NOMO-1 (cell line): ENCODE data around the gene CFAP300.

ENCODE experiments used
- DNase-seq, 2 experiments: peaks; one replicate each; lab custom pipeline; 2025; ENCODE audit not compliant: unreplicated experiment in 2 of 2; lab: John Stamatoyannopoulos, UW

The CFAP300 gene

DNA sequence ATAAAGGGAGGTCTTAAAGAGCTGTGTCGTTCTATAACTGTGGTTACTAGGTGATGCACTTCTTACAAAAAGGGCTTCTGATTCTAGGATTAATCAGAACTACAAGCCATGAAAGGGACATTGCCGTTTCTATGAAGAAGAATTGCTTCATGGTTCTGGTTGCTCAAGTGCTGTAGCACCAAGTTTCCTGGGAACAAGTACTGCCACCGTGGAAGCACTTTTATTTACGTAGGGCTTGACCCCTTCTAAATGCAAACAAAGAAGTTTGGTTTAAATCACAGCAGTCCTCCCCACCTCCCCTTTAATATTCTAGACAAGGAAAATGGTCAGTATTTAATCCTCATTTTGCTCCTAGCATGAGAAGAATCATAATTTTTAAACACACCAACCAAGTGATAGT lies 72.8 kb downstream of the CFAP300 start:
- DNase-seq = no peak

DNA sequence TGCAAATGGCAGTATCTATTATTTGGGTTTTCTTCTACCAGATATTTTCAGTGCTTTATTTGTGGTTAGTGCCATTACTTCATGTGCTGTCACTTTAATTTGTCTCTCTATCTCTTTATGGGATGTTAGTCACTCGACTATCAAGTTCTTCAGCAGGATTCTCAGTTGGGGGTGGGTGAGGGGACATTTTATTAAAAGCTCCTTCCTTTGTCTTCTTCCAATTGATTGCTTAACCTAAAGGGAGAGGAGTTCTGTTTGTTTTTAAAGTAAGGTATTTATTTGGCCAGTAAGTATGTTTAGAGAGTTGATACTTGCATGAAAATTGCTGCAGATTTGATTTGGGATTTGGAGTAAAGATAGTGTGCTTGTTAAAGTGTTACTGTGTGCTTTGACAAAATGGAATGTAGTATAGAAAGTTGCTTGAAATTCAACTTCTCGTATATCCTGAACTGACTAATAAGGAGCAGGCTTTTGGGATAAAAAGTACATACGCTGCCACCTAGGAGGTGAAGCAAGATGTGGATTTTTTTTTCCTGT lies 73.3 kb downstream of the CFAP300 start:
- DNase-seq = no peak

DNA sequence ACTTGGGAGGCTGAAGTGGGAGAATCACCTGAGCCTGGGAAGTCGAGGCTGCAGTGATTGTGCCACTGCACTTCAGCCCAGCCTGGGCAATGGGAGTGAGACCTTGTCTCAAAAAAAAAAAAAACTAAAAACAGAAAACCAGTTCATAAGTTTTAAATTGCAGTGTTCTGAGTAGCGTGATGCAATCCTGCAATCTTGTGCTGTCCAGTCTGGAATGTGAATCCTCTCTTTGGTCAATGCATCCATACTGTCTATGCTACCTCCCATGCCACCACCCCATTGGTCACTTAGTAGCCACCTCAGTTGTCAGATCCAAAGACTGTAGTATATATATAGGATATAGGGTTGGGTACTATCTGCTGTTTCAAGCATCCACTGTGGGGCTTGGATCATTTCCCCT lies 74.1 kb downstream of the CFAP300 start:
- DNase-seq = no peak
